DND-41 (cell line): ENCODE measurements around the gene PTF1A.

ENCODE experiments used
- ATAC-seq: fragments of 200-7000 bp; cut with Tn5 transposase; 3 replicates; pipeline ENCODE4 v1.9.1; 2021; ENCODE audit warnings: low read depth; ENCODE audit not compliant: insufficient read depth
- DNase-seq: peaks from one replicate; pipeline ENCODE4 v3.0.0-alpha.2; 2020
- H2AFZ ChIP-seq: 2 replicates; pipeline ENCODE4 v1.6.0; 2012; ENCODE audit warnings: low read depth, low read length
- H3K27ac ChIP-seq: 2 replicates; pipeline ENCODE4 v1.5.1; 2012; ENCODE audit warnings: low read length, inconsistent platforms
- H3K27me3 ChIP-seq: fragments of 200-600 bp; sonication (generic); 2 replicates; pipeline ENCODE4 v1.6.0; 2012; ENCODE audit warnings: low read length, mild to moderate bottlenecking, inconsistent platforms; ENCODE audit not compliant: insufficient read depth, poor library complexity
- H3K36me3 ChIP-seq: 2 replicates; pipeline ENCODE4 v1.5.1; 2012; ENCODE audit warnings: low read length, inconsistent platforms; ENCODE audit not compliant: insufficient read depth
- H3K4me1 ChIP-seq: 2 replicates; pipeline ENCODE4 v1.5.1; 2012; ENCODE audit warnings: mild to moderate bottlenecking, low read length; ENCODE audit not compliant: insufficient read depth
- H3K4me2 ChIP-seq: 2 replicates; pipeline ENCODE4 v1.6.0; 2012; ENCODE audit warnings: mild to moderate bottlenecking, moderate library complexity, low read length, inconsistent platforms; ENCODE audit not compliant: insufficient read depth
- H3K4me3 ChIP-seq, 2 experiments: fragments of 200-600 bp in 1 of 2; shearing (Covaris generic) in 1 of 2; 2 replicates each; pipeline ENCODE4 v1.5.1; 2012 to 2016; ENCODE audit warnings: inconsistent platforms in 2 of 2, low read length in 2 of 2, mild to moderate bottlenecking in 2 of 2, low read depth in 1 of 2, moderate library complexity in 1 of 2
- H3K79me2 ChIP-seq: 2 replicates; pipeline ENCODE4 v1.6.0; 2012; ENCODE audit warnings: low read length, inconsistent platforms; ENCODE audit not compliant: insufficient read depth
- H3K9ac ChIP-seq: 2 replicates; pipeline ENCODE4 v1.6.0; 2012; ENCODE audit warnings: low read depth, mild to moderate bottlenecking, inconsistent platforms, low read length, moderate library complexity
- H3K9me3 ChIP-seq: 2 replicates; pipeline ENCODE4 v1.5.1; 2012; ENCODE audit warnings: low read length, moderate library complexity, mild to moderate bottlenecking, inconsistent platforms; ENCODE audit not compliant: insufficient read depth, severe bottlenecking
- H4K20me1 ChIP-seq: 2 replicates; pipeline ENCODE4 v1.6.0; 2012; ENCODE audit warnings: low read length; ENCODE audit not compliant: insufficient read depth
- EZH2 ChIP-seq: IDR thresholded peaks from 3 replicates; pipeline ENCODE4 v1.6.1; 2012; ENCODE audit warnings: borderline replicate concordance, low read depth, mild to moderate bottlenecking, moderate library complexity, low read length, inconsistent platforms; ENCODE audit not compliant: severe bottlenecking
- TF ChIP-seq, protein P1 (sequence below): IDR thresholded peaks from 2 replicates; pipeline ENCODE4 v1.5.1; 2012; ENCODE audit warnings: borderline replicate concordance, low read length, moderate library complexity, mild to moderate bottlenecking; ENCODE audit not compliant: poor library complexity, severe bottlenecking; ENCODE audit errors: extremely low read depth

Gene PTF1A, protein sequence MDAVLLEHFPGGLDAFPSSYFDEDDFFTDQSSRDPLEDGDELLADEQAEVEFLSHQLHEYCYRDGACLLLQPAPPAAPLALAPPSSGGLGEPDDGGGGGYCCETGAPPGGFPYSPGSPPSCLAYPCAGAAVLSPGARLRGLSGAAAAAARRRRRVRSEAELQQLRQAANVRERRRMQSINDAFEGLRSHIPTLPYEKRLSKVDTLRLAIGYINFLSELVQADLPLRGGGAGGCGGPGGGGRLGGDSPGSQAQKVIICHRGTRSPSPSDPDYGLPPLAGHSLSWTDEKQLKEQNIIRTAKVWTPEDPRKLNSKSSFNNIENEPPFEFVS

DNA sequence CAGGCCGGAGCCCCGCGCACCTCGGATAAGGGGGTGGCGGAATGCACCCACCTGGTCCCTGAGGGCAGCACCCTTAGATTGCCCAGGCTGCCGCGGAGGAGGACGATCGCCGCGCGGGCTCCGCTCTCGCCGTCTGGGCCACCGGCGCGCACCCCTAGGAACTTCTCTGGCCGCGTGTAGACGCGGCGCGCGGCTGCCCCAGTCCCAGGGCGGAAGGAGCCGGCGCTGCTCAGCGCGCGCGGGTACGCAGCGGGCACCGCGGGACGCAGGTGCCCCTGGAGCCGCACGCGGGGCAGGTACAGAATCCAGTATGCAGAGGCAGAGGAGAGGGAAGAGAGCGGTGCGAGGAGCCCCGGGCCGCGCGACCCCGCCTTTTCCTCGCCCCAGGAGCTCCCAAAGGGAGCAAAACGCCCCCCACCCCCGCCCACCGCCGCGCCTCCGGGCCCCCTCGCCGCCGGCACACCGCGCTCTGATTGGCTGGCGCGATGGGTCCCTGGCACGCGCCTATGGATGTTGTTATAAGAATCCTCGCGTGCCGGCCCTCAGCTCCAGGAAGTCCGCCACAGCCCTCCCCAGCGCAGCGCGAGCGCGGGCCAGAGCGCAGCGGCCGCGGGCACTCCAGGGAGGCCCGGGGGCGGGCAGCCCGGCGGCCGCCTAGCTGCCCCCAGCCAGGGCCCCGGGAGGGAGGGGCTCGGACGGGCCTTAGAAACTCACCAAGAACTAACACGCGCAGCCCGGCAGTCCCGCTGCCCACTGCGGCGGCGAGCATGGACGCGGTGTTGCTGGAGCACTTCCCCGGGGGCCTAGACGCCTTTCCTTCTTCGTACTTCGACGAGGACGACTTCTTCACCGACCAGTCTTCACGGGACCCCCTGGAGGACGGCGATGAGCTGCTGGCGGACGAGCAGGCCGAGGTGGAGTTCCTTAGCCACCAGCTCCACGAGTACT lies at the start of gene PTF1A:
PTF1A (plus strand) TSS at position 549 of the 948 bp plus-strand sequence; CDS start at position 768, 219 bp downstream.
- no peak within 1 kb of the TSS for H3K4me3 ChIP-seq

DNA sequence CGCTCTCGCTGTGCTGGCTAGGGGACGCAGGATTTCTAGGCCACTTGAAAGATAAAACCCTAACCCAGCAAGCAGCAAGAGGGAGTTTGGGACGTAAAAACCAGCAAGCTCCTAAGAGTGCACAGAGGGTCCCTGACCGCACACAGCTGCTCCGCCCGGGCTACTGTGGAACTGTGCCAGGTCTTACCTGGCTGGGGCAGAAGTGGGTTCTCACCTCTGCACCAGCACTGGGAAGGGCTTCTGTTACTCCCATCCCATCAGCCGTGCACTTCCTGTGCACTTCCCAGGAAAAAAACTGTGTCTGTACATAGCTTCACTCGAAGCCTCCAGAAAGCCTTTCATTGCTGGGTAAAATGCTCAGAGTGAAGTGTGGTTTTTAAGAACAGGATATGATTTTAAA lies 45.9 kb upstream of the PTF1A start:
- no peak overlapping the region for H3K4me3 ChIP-seq
- H3K27me3 ChIP-seq: peaks cover 2% of the 10 kb centered on the region
- no peak for DNase-seq
- H3K4me1 ChIP-seq: no peaks in the 10 kb centered on the region
- H3K27ac ChIP-seq: no peak overlapping the region
- ATAC-seq: no peak
- no peaks in the 10 kb centered on the region for H3K36me3 ChIP-seq
- TF ChIP-seq, protein P1, sequence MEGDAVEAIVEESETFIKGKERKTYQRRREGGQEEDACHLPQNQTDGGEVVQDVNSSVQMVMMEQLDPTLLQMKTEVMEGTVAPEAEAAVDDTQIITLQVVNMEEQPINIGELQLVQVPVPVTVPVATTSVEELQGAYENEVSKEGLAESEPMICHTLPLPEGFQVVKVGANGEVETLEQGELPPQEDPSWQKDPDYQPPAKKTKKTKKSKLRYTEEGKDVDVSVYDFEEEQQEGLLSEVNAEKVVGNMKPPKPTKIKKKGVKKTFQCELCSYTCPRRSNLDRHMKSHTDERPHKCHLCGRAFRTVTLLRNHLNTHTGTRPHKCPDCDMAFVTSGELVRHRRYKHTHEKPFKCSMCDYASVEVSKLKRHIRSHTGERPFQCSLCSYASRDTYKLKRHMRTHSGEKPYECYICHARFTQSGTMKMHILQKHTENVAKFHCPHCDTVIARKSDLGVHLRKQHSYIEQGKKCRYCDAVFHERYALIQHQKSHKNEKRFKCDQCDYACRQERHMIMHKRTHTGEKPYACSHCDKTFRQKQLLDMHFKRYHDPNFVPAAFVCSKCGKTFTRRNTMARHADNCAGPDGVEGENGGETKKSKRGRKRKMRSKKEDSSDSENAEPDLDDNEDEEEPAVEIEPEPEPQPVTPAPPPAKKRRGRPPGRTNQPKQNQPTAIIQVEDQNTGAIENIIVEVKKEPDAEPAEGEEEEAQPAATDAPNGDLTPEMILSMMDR: no peak
- no peak for TF ChIP-seq EZH2
- no peak overlapping the region for H3K9ac ChIP-seq
- H3K4me2 ChIP-seq: no peak overlapping the region
- H3K9me3 ChIP-seq: no peaks in the 10 kb centered on the region
- no peaks in the 10 kb centered on the region for H4K20me1 ChIP-seq
- H2AFZ ChIP-seq: no peak overlapping the region
- no peaks in the 10 kb centered on the region for H3K79me2 ChIP-seq

More for the DNA sequence above, at the start of gene PTF1A:
- Histone ChIP-seq H3K4me1 (no peaks in the 10 kb centered on the region), H3K9me3 (no peaks in the 10 kb centered on the region), H3K27ac (no peak within 1 kb of the TSS), H3K27me3 (no peaks in the 10 kb centered on the region), H3K79me2 (no peaks in the 10 kb centered on the region), H3K36me3 (no peaks in the 10 kb centered on the region), H3K4me2 (no peak within 1 kb of the TSS), H4K20me1 (no peaks in the 10 kb centered on the region), H3K9ac (no peak within 1 kb of the TSS), H2AFZ (no peak within 1 kb of the TSS)
- no peak for DNase-seq
- ATAC-seq: no peak
- TF ChIP-seq, protein P1: no peak
- TF ChIP-seq EZH2: no peak

DNA sequence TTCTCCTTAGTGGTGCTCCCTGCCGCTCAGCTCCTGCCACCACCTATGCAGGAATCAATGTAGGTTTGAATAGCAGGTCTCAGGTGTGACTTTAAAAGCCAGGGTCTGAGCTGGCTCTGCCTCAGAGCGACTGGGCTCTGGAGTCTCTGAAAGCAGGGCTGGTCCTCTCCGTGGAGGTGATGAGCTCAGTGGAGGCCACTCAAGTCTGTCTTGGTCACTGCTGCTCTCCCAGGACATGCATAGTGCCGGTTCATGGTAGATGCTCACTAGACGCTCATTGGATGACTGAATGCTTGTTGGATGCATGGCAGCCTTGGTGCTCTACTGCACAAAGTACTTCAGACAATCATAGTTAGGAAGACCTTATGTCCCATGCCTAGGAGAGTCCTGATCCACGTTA lies 45.1 kb upstream of the PTF1A start:
- no peak overlapping the region for H3K9ac ChIP-seq
- TF ChIP-seq, protein P1: no peak
- no peak for TF ChIP-seq EZH2
- H3K9me3 ChIP-seq: no peaks in the 10 kb centered on the region
- H4K20me1 ChIP-seq: no peaks in the 10 kb centered on the region
- no peaks in the 10 kb centered on the region for H3K79me2 ChIP-seq
- ATAC-seq: no peak
- peaks cover 2% of the 10 kb centered on the region for H3K27me3 ChIP-seq
- no peak overlapping the region for H3K4me2 ChIP-seq
- no peak overlapping the region for H3K4me3 ChIP-seq
- no peak overlapping the region for H2AFZ ChIP-seq
- no peak overlapping the region for H3K27ac ChIP-seq
- DNase-seq: no peak
- no peaks in the 10 kb centered on the region for H3K4me1 ChIP-seq
- H3K36me3 ChIP-seq: no peaks in the 10 kb centered on the region
